ENCODE results near the gene SCGB1A1. TPM values are rescaled to one million over a fixed set of nuclear protein-coding genes. Genes with fewer than 3 reads are reported as not detected.

SCGB1A1 gene
- not detected in 2 replicates for total RNA-seq

GRCh38 chr11:62418733-62419132, at the start of gene SCGB1A1:
Gene SCGB1A1 (plus strand): TSS chr11:62419033. CDS start chr11:62419096, 63 bp downstream.

Other genes starting within 250 kb of the SCGB1A1 start
- gene SCGB1D1, start 228.8 kb upstream of the SCGB1A1 start, total RNA-seq = not detected in 2 replicates
- not detected in 2 replicates for gene SCGB2A1, start 210.4 kb upstream of the SCGB1A1 start, total RNA-seq
- not detected in 2 replicates for gene SCGB1D2, start 176.8 kb upstream of the SCGB1A1 start, total RNA-seq
- not detected in 2 replicates for gene SCGB2A2, start 148.9 kb upstream of the SCGB1A1 start, total RNA-seq
- gene SCGB1D4, start 120.0 kb upstream of the SCGB1A1 start, total RNA-seq = not detected in 2 replicates
- gene ASRGL1, start 81.6 kb upstream of the SCGB1A1 start, total RNA-seq = 0.23 and 0.59 TPM in 2 replicates
- 498 and 644 TPM in 2 replicates for gene AHNAK, start 127.8 kb downstream of the SCGB1A1 start, total RNA-seq
- gene EEF1G, start 154.9 kb downstream of the SCGB1A1 start, total RNA-seq = 1,318 and 1,351 TPM in 2 replicates
- 8.7 and 9.2 TPM in 2 replicates for gene TUT1, start 172.5 kb downstream of the SCGB1A1 start, total RNA-seq
- 70.8 and 86.8 TPM in 2 replicates for gene MTA2, start 182.8 kb downstream of the SCGB1A1 start, total RNA-seq
- gene EML3, start 193.7 kb downstream of the SCGB1A1 start, total RNA-seq = 23.8 and 38.6 TPM in 2 replicates
- gene ROM1, start 194.2 kb downstream of the SCGB1A1 start, total RNA-seq = 3.1 and 5.8 TPM in 2 replicates
- 48.9 and 82.7 TPM in 2 replicates for gene B3GAT3, start 203.0 kb downstream of the SCGB1A1 start, total RNA-seq
- gene GANAB, start 227.6 kb downstream of the SCGB1A1 start, total RNA-seq = 612 and 660 TPM in 2 replicates
- gene INTS5, start 234.3 kb downstream of the SCGB1A1 start, total RNA-seq = 24.5 and 26.9 TPM in 2 replicates
- 13.4 and 18.3 TPM in 2 replicates for gene C11orf98, start 246.2 kb downstream of the SCGB1A1 start, total RNA-seq
- gene CSKMT, start 246.3 kb downstream of the SCGB1A1 start, total RNA-seq = 4.2 and 4.5 TPM in 2 replicates